Right atrium auricular region (tissue), 2 donors: Measurements from ENCODE around the gene ACOX3. TPM values are rescaled to one million over a fixed set of nuclear protein-coding genes. Genes with fewer than 3 reads are reported as not detected.

Experiments
- DNase-seq: peaks from one replicate; pipeline ENCODE4 v3.0.0-alpha.2; 2019; ENCODE audit warnings: low spot score
- H3K27ac ChIP-seq, 2 donors: fragments of 200-600 bp; sonication (generic); 1 replicate in 1 of 2; 2 replicates in 1 of 2; pipeline ENCODE4 v1.5.1; 2016 to 2019
- H3K27me3 ChIP-seq, 2 donors: fragments of 200-600 bp; sonication (generic); one replicate each; pipeline versions ENCODE4 v1.5.1 to v1.6.0; 2017 to 2019
- H3K36me3 ChIP-seq: fragments of 200-600 bp; sonication (generic); one replicate; pipeline ENCODE4 v1.5.1; 2016
- H3K4me1 ChIP-seq, 2 donors: fragments of 200-600 bp; sonication (generic); one replicate each; pipeline versions ENCODE4 v1.5.1 to v1.6.0; 2017 to 2019
- H3K4me3 ChIP-seq, 2 donors: fragments of 200-600 bp; sonication (generic); 1 replicate in 1 of 2; 2 replicates in 1 of 2; pipeline ENCODE4 v1.5.1; 2017 to 2019; ENCODE audit warnings: mild to moderate bottlenecking in 1 of 2, moderate library complexity in 1 of 2
- H3K9me3 ChIP-seq, 2 donors: fragments of 200-600 bp; sonication (generic); one replicate each; pipeline ENCODE4 v1.5.1; 2019
- CTCF ChIP-seq, 2 donors: fragments of 200-600 bp; sonication (generic); IDR thresholded peaks; one replicate each; pipeline ENCODE4 v1.5.1; 2019; ENCODE audit warnings: antibody characterized with exemption in 2 of 2
- total RNA-seq, 2 donors: library from RNA; depleted of rRNA; stranded (reverse); fragments of >200 nt; gene quantifications; one replicate each; pipeline ENCODE4 v1.1.0, GENCODE V29; 2016

Gene ACOX3
- total RNA-seq, 2 donors from 2014 or later: 66.9 to 68.8 TPM

- H3K36me3 ChIP-seq: peaks cover 31% of the 10 kb centered on the region
- DNase-seq: no peak
- no peak overlapping the region for H3K27ac ChIP-seq
- no peaks in the 10 kb centered on the region for H3K9me3 ChIP-seq
- H3K27me3 ChIP-seq: no peaks in the 10 kb centered on the region
- peaks cover 0 to 22% of the 10 kb centered on the region in 2 donors for H3K4me1 ChIP-seq
- no peak for TF ChIP-seq CTCF (IDR thresholded peaks at IDR 0.05)
- no peak overlapping the region for H3K4me3 ChIP-seq
Observed at GRCh38 chr4:8470451-8471024, 30.0 kb upstream of the ACOX3 start.

- no peak for TF ChIP-seq CTCF (IDR thresholded peaks at IDR 0.05)
- Histone ChIP-seq H3K4me3 (no peak overlapping the region), H3K27ac (no peak overlapping the region), H3K9me3 (no peaks in the 10 kb centered on the region), H3K36me3 (peaks cover 34% of the 10 kb centered on the region), H3K4me1 (peaks cover 0 to 22% of the 10 kb centered on the region in 2 donors), H3K27me3 (no peaks in the 10 kb centered on the region)
- DNase-seq: no peak
Observed at GRCh38 chr4:8469550-8469949, 29.0 kb upstream of the ACOX3 start.

- DNase-seq: peak; percentile 75
- Histone ChIP-seq H3K27ac (no peak overlapping the region), H3K4me3 (no peak overlapping the region), H3K9me3 (no peaks in the 10 kb centered on the region), H3K27me3 (no peaks in the 10 kb centered on the region), H3K4me1 (peaks cover 0 to 19% of the 10 kb centered on the region in 2 donors), H3K36me3 (peaks cover 34% of the 10 kb centered on the region)
- peak; percentile 77 to 91 for TF ChIP-seq CTCF (IDR thresholded peaks at IDR 0.05)
Observed at GRCh38 chr4:8468746-8469535, 28.4 kb upstream of the ACOX3 start.

- no peaks in the 10 kb centered on the region for H3K9me3 ChIP-seq
- peaks cover 40% of the 10 kb centered on the region for H3K36me3 ChIP-seq
- H3K4me3 ChIP-seq: no peak overlapping the region
- no peak for TF ChIP-seq CTCF (IDR thresholded peaks at IDR 0.05)
- no peak overlapping the region for H3K27ac ChIP-seq
- no peaks in the 10 kb centered on the region for H3K4me1 ChIP-seq
- no peak for DNase-seq
- no peaks in the 10 kb centered on the region for H3K27me3 ChIP-seq
Observed at GRCh38 chr4:8467016-8467415, 26.5 kb upstream of the ACOX3 start.

GRCh38 chr4:8465615-8466611 is 25.4 kb upstream of the ACOX3 start:
- Histone ChIP-seq H3K36me3 (peaks cover 51% of the 10 kb centered on the region), H3K4me1 (no peaks in the 10 kb centered on the region), H3K4me3 (no peak overlapping the region), H3K9me3 (no peaks in the 10 kb centered on the region), H3K27ac (no peak overlapping the region), H3K27me3 (no peaks in the 10 kb centered on the region)
- DNase-seq: no peak
- TF ChIP-seq CTCF (IDR thresholded peaks at IDR 0.05): no peak
